Subcutaneous adipose tissue (tissue), 4 donors: Measurements from ENCODE around the gene SWAP70. TPM values are rescaled to one million over a fixed set of nuclear protein-coding genes. Genes with fewer than 3 reads are reported as not detected.

ENCODE experiments used
- total RNA-seq, 4 donors: library from RNA; depleted of rRNA; stranded (reverse); fragments of >200 nt; gene quantifications; one replicate each; pipeline ENCODE4 v1.1.0, GENCODE V29; 2016
- TF ChIP-seq, protein P1 (sequence below): fragments of 450-650 bp; IDR thresholded peaks from one replicate; pipeline ENCODE4 v1.5.1; 2016; ENCODE audit warnings: low read depth, mild to moderate bottlenecking, control low read depth, antibody characterized with exemption, moderate library complexity

SWAP70 gene
- total RNA-seq, 4 donors from 2014 or later: 48.8 to 72.7 (median 60.6) TPM

DNA sequence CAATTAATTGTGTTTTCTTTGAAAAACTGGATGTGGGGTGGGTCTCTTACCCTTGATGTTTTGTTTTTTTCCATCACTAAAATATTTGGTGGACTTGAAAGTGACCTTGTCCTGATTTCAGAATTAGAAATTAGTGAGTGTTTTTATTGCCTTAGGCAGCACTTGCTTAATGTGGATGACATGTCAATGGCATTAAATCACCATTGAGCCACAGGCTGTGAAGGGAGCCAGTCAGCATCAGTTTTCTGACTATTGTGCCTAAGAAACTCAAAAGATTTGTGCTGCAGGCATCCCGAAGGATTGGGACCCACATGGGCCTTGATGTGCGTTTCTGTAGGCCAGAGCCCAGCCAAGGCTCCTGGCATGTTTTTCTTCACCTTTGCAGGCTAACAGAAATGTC is 53.8 kb downstream of the SWAP70 start:
- TF ChIP-seq, protein P1, sequence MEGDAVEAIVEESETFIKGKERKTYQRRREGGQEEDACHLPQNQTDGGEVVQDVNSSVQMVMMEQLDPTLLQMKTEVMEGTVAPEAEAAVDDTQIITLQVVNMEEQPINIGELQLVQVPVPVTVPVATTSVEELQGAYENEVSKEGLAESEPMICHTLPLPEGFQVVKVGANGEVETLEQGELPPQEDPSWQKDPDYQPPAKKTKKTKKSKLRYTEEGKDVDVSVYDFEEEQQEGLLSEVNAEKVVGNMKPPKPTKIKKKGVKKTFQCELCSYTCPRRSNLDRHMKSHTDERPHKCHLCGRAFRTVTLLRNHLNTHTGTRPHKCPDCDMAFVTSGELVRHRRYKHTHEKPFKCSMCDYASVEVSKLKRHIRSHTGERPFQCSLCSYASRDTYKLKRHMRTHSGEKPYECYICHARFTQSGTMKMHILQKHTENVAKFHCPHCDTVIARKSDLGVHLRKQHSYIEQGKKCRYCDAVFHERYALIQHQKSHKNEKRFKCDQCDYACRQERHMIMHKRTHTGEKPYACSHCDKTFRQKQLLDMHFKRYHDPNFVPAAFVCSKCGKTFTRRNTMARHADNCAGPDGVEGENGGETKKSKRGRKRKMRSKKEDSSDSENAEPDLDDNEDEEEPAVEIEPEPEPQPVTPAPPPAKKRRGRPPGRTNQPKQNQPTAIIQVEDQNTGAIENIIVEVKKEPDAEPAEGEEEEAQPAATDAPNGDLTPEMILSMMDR: no peak

DNA sequence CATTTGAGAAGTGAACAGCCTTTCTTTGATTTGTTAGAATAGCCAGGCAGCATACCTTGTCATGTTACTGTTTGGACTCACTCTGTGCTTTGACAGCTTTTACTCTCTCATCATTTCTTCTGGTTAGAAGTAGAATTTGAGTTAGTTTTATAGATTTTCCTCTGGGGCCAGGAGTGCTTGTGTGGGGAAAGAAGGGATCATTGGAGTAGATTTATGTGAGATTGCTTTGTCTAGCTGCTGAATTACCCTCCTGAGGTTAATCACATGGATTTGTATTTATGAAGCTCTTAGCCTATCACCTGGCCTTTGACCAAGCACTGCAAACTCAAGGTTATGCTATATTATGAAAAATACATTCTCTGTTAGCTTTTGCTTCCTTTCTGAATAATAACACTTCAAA is 54.3 kb downstream of the SWAP70 start:
- TF ChIP-seq, protein P1: no peak

DNA sequence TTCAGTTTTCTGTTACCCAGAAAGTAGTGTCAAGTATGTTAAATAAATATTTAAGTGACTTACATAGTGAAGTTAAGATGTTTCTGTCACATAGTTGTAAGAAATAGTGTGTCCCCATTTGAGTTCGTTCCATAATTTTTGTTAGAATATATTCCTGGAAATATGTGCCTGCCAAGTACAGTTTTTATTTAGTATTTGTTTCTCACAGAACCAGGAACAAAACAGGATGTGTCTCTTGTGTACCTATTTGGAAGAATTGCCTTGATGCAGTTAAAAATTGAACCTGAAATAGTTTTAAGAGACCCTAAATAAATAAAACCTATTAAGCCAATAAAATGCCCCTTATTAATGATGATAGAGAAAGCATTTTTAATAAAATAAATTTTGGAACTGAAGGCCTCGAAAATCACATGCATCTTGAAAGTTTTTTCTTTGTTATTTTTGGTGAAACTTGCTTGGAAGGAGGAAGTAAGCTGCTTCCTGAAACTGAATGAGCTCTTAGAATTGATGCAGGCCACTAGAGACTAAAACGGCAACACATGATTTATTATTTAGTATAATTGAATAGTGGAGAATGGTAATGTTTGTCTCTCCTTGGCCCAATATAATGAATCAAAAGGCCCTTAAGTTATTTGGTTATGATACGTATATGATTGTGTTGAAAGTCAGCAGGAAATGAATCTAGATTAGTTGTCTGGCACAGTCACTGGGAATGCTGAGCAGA is 55.9 kb downstream of the SWAP70 start:
- TF ChIP-seq, protein P1: no peak

DNA sequence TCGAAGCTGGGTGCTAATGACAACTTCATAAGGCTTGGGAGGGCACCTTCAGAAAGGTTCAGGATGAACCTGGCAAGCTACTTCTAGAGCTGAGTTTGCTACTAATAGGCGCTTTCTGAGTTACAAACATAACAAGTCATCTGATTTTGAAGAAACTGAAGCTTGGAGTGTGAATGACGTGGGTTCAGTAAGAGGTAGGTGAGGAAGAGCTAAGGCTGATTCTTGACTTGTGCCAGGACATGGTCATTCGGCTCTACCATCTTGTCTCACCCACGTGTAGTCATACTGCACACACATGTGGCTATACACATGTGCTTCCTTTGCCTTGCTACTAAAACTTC is 56.4 kb downstream of the SWAP70 start:
- TF ChIP-seq, protein P1: no peak

DNA sequence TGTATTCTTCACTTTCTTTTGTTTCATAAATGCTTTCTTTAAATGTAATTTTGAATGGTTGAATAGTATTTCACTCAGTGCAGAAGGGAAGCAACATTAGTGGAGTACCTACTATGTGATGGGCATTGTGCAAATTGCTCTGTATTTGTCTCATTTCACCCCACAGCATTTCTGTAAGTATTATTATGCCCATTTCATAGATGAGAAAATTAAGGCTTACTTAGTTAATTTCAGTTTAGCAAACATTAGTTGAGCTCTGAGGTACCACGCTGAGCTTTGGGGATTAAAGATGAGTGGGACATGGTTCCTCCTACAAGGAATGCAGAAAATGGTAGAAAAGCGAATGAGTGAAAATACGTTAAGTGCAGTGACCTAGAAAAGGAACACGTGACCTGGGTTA is 58.1 kb downstream of the SWAP70 start:
- TF ChIP-seq, protein P1: no peak

DNA sequence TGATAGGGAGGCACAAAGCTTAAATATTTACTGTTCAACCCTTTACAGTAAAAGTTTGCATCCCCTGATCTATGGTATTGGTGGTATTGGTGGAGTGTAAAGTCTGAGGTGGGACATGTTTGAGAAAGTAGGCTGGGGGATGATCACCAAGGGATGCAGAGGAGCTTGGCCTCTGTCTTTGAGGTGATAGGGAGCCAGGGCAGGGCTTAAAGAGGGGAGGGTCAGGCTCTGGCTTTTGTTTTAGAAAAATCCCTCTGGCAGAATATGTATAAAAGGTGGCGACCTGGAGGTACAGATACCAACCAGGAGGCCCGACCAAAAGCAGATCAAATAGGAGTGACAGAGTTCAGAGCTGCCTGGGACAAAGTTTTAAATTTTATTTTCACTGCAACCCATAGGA is 59.0 kb downstream of the SWAP70 start:
- TF ChIP-seq, protein P1: no peak

DNA sequence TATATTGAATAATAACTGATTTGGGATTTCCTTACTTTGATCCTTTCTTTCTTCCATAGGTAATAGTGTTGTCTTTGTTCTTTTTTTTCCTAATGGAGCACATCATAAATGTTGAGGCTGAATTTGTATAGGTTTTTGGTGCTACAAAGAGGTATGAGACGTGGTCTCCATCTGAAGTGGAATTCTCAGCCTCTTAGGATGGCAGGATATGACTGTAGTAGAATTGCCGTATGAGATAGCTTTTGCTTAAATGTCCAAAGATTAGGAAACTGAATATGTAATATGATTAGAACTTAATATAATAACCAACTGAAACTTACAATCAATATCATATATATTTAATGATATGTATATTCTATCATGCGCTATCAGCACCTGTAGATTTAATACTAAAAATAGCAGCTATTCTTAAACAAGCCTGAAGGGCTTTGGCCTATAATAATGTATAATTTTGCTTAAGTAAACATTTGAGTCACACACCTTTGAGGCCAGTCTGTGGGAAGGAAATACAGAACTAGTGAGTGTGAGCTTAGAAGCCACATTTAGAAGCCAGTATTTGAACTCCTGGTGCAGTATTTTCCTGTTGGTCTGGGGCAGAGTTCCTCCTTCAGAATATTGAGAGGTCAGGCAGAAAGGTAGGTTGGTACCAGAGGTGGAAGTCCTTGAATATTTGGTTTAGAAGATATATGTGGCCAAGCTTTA is 62.6 kb downstream of the SWAP70 start:
- TF ChIP-seq, protein P1: no peak
